ENCODE measurements around the gene SYCN.

Gene SYCN

GRCh38 chr19:39170386-39171231 is 33.5 kb downstream of the SYCN start:
- TF ChIP-seq, protein P1, sequence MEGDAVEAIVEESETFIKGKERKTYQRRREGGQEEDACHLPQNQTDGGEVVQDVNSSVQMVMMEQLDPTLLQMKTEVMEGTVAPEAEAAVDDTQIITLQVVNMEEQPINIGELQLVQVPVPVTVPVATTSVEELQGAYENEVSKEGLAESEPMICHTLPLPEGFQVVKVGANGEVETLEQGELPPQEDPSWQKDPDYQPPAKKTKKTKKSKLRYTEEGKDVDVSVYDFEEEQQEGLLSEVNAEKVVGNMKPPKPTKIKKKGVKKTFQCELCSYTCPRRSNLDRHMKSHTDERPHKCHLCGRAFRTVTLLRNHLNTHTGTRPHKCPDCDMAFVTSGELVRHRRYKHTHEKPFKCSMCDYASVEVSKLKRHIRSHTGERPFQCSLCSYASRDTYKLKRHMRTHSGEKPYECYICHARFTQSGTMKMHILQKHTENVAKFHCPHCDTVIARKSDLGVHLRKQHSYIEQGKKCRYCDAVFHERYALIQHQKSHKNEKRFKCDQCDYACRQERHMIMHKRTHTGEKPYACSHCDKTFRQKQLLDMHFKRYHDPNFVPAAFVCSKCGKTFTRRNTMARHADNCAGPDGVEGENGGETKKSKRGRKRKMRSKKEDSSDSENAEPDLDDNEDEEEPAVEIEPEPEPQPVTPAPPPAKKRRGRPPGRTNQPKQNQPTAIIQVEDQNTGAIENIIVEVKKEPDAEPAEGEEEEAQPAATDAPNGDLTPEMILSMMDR (conservative IDR thresholded peaks at IDR 0.05; ENCODE audit: low read depth, low read length), result no peak
- Histone ChIP-seq H4K20me1 (ENCODE audit: insufficient read depth) (no peaks in the 10 kb centered on the region), H3K27ac (no peak overlapping the region)

DNA sequence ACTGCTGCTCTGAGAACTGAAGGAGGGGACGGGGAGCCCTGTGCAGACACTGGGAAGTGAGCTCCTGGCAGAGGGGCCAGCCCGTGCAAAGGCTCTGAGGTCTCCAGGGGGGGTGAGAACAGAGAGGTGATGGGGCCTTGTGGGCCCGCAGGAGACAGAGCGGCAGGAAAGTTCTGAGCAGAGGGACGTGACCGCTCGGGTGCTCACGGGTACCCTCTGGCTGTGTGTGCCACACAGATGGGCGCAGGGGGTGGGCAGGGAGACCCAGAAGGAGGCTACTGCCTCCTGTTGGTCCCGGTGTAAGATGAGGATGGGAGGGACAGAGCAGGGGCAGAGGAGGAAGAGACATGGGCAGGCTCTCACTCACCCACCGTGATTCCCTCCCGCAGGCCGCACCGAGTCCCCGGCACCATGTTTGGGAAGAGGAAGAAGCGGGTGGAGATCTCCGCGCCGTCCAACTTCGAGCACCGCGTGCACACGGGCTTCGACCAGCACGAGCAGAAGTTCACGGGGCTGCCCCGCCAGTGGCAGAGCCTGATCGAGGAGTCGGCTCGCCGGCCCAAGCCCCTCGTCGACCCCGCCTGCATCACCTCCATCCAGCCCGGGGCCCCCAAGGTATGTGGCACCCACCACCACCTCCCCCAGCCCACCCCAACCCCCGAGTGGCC is 34.8 kb downstream of the SYCN start:
- Histone ChIP-seq H3K27me3 (ENCODE audit: insufficient read depth, low read depth) (no peaks in the 10 kb centered on the region), H3K27ac (no peak overlapping the region), H2AFZ (ENCODE audit: low read depth) (no peak overlapping the region), H3K4me3 (IDR thresholded peaks at IDR 0.05; ENCODE audit: insufficient read depth, low read depth, low read length) (no peak overlapping the region), H4K20me1 (ENCODE audit: insufficient read depth) (no peaks in the 10 kb centered on the region), H3K4me2 (no peak overlapping the region), H3K4me1 (ENCODE audit: low read depth, poor library complexity, severe bottlenecking) (no peaks in the 10 kb centered on the region), H3K36me3 (ENCODE audit: insufficient read depth) (no peaks in the 10 kb centered on the region), H3K9ac (no peak overlapping the region), H3K79me2 (ENCODE audit: insufficient read depth, low read depth) (no peaks in the 10 kb centered on the region)
- TF ChIP-seq, protein P1 (conservative IDR thresholded peaks at IDR 0.05; ENCODE audit: low read depth, low read length), result no peak

More at GRCh38 chr19:39170386-39171231, 33.5 kb downstream of the SYCN start:
- Histone ChIP-seq H3K27me3 (ENCODE audit: insufficient read depth, low read depth) (no peaks in the 10 kb centered on the region), H3K4me1 (ENCODE audit: low read depth, poor library complexity, severe bottlenecking) (no peaks in the 10 kb centered on the region), H3K36me3 (ENCODE audit: insufficient read depth) (no peaks in the 10 kb centered on the region), H3K79me2 (ENCODE audit: insufficient read depth, low read depth) (no peaks in the 10 kb centered on the region), H2AFZ (ENCODE audit: low read depth) (no peak overlapping the region), H3K4me3 (IDR thresholded peaks at IDR 0.05; ENCODE audit: insufficient read depth, low read depth, low read length) (no peak overlapping the region), H3K4me2 (no peak overlapping the region), H3K9ac (no peak overlapping the region)

DNA sequence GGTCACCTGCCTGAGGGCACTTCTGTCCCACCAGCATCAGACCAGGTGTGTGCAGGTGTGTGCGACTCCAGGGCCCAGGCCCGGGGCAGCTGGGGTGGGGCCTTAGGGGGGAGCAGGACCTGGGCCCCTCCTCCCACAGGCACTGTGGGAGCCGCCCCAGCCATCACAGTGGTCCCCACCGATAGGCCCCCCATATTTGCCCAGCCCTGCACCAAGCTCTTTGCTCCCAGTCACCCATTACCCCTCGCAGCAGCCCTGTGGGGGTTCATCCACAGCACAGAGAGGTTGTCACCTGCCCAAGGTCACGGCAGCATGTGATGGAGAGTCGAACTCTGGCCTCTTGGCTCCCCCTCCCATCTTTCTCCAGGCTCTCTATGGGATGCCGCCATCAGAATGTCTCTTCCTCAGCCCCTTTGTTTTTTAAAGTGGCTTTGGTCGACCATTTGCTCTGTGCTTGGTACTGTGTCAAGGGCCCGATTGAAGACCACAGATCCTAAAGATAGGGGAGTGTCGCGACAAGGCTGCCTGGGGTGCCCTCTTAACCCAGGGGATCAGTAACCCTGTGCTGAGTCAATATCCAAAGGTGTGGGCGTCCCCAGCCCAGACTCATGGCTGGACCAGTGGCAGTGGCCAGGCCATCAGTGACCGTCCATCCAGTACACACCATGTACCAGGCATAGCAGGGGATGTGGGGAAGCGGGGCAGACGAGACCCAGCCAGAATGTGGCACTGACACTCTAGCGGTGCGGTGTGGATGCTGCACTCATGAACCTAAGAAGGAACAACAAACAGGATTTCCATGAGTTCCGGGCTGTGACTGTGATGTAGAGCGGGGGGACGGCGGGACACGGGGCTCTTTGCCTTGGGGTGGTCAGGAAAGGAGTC is 35.6 kb downstream of the SYCN start:
- no peak overlapping the region for H3K4me3 ChIP-seq (IDR thresholded peaks at IDR 0.05; ENCODE audit: insufficient read depth, low read depth, low read length)
- no peak overlapping the region for H3K4me2 ChIP-seq

More for the DNA sequence above, 35.6 kb downstream of the SYCN start:
- H4K20me1 ChIP-seq (ENCODE audit: insufficient read depth), result no peaks in the 10 kb centered on the region
- no peak overlapping the region for H2AFZ ChIP-seq (ENCODE audit: low read depth)
- TF ChIP-seq, protein P1 (conservative IDR thresholded peaks at IDR 0.05; ENCODE audit: low read depth, low read length), result no peak
- no peaks in the 10 kb centered on the region for H3K36me3 ChIP-seq (ENCODE audit: insufficient read depth)
- no peaks in the 10 kb centered on the region for H3K27me3 ChIP-seq (ENCODE audit: insufficient read depth, low read depth)
- no peaks in the 10 kb centered on the region for H3K79me2 ChIP-seq (ENCODE audit: insufficient read depth, low read depth)
- H3K4me1 ChIP-seq (ENCODE audit: low read depth, poor library complexity, severe bottlenecking), result no peaks in the 10 kb centered on the region
- H3K9ac ChIP-seq, result no peak overlapping the region
- no peak overlapping the region for H3K27ac ChIP-seq

Data from KMS-11 (cell line).